Muscle layer of colon (tissue), 2 donors: ENCODE data around the gene TTLL11.

Source experiments
- H3K27ac ChIP-seq: one replicate; pipeline ENCODE4 v1.7.0; 2013; ENCODE audit warnings: low read depth, mild to moderate bottlenecking, low read length, moderate library complexity
- H3K27me3 ChIP-seq, 2 donors: one replicate each; pipeline ENCODE4 v1.7.0; 2013; ENCODE audit warnings: low read length in 2 of 2, mild to moderate bottlenecking in 2 of 2; ENCODE audit not compliant: insufficient read depth in 2 of 2, control insufficient read depth in 1 of 2
- H3K36me3 ChIP-seq: one replicate; pipeline ENCODE4 v1.7.0; 2013; ENCODE audit warnings: mild to moderate bottlenecking, low read length; ENCODE audit not compliant: insufficient read depth
- H3K4me1 ChIP-seq: one replicate; pipeline ENCODE4 v1.7.0; 2013; ENCODE audit warnings: mild to moderate bottlenecking, low read length; ENCODE audit not compliant: insufficient read depth
- H3K4me3 ChIP-seq, 2 donors: one replicate each; pipeline ENCODE4 v1.7.0; 2013; ENCODE audit warnings: low read length in 2 of 2, low read depth in 1 of 2, mild to moderate bottlenecking in 1 of 2, moderate library complexity in 1 of 2
- H3K9ac ChIP-seq: one replicate; pipeline ENCODE4 v1.7.0; 2013; ENCODE audit warnings: low read length
- H3K9me3 ChIP-seq: one replicate; pipeline ENCODE4 v1.7.0; 2013; ENCODE audit warnings: mild to moderate bottlenecking, low read length
- donor health status: abdominal sarcoma.
- donor health status: Adenocarcinoma of cecum.

The TTLL11 gene

GRCh38 chr9:121974421-121974820 is 118.7 kb downstream of the TTLL11 start:
- H3K9me3 ChIP-seq = no peaks in the 10 kb centered on the region
- no peak overlapping the region for H3K4me3 ChIP-seq
- no peaks in the 10 kb centered on the region for H3K27me3 ChIP-seq
- no peaks in the 10 kb centered on the region for H3K4me1 ChIP-seq
- no peaks in the 10 kb centered on the region for H3K36me3 ChIP-seq
- H3K27ac ChIP-seq = no peak overlapping the region
- H3K9ac ChIP-seq = no peak overlapping the region

DNA sequence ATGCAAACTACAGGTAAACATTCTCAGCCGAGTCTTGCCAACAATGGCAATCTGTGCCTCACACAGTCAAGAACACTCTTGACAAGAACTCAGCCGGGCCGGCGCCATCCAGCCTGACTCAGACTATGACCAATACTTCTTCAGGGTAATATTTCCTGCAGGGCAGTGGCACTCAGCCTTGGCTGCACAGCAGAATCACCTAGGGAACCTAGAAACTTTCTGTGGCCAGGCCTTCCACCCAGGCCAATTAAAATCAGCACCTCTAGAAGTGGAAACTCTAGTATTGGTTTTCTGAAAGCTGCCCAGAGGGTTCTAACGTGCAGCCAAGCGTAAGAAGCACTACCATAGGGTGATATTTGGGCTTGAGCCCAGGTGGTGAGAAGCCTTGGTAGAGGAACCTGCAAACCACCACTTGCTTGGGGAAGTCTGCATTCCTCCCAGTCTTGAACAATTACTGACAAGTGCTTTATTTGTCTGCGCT is 120.6 kb downstream of the TTLL11 start:
- no peaks in the 10 kb centered on the region for H3K36me3 ChIP-seq
- no peaks in the 10 kb centered on the region for H3K4me1 ChIP-seq
- no peaks in the 10 kb centered on the region for H3K27me3 ChIP-seq
- H3K9me3 ChIP-seq = no peaks in the 10 kb centered on the region
- no peak overlapping the region for H3K4me3 ChIP-seq
- no peak overlapping the region for H3K9ac ChIP-seq
- no peak overlapping the region for H3K27ac ChIP-seq

GRCh38 chr9:121968056-121968455 is 125.1 kb downstream of the TTLL11 start:
- Histone ChIP-seq H3K27me3 (no peaks in the 10 kb centered on the region), H3K9ac (no peak overlapping the region), H3K4me3 (no peak overlapping the region), H3K9me3 (no peaks in the 10 kb centered on the region), H3K36me3 (no peaks in the 10 kb centered on the region), H3K27ac (no peak overlapping the region), H3K4me1 (no peaks in the 10 kb centered on the region)

- H3K36me3 ChIP-seq = no peaks in the 10 kb centered on the region
- H3K27ac ChIP-seq = no peak overlapping the region
- H3K4me1 ChIP-seq = no peaks in the 10 kb centered on the region
- no peak overlapping the region for H3K9ac ChIP-seq
- H3K9me3 ChIP-seq = no peaks in the 10 kb centered on the region
- no peaks in the 10 kb centered on the region for H3K27me3 ChIP-seq
- H3K4me3 ChIP-seq = no peak overlapping the region
Observed at GRCh38 chr9:121966706-121967105, 126.4 kb downstream of the TTLL11 start.

DNA sequence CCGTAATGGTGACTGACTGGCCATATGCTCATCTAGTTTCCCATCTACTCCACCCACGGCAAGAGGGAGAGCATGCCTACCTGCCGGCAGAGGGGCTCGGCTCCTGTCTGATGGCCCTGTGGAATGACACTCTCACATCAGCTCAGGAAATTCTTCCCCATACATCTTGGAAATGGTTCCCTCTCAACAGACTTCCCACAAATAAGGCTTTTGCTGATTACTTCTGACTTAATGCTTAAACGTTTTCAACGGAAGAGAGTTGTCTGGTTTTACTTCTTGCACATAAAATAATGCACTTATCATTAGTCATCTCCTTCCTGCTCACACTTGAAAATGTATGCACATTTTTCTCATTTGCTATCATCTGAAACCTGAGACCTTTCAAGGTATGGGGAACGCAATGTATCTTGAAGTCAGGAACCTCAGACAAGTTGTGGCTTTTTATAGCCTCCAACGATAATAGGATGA is 129.5 kb downstream of the TTLL11 start:
- Histone ChIP-seq H3K36me3 (no peaks in the 10 kb centered on the region), H3K9me3 (no peaks in the 10 kb centered on the region), H3K27me3 (no peaks in the 10 kb centered on the region), H3K4me1 (no peaks in the 10 kb centered on the region), H3K27ac (no peak overlapping the region), H3K4me3 (no peak overlapping the region), H3K9ac (no peak overlapping the region)

DNA sequence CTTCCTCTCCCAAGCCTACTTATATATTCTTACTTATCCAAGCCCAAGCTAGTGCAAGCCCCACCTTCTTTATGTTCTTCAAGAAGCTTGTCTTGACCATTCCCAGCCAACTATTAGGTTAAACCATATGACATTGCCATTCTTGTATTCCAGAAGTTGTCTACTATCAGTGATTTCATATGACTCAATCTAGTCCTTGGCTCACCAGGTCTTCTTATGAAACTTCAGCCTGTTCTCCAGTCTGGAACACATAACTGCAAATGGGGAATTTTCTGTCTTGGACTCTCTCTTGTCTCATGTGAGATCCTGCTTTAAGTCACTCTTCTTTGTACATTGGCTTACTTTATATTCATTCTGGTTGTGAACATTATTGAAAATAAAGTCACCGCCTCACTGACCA is 130.7 kb downstream of the TTLL11 start:
- H3K36me3 ChIP-seq = no peaks in the 10 kb centered on the region
- no peak overlapping the region for H3K9ac ChIP-seq
- H3K4me3 ChIP-seq = no peak overlapping the region
- H3K27me3 ChIP-seq = no peaks in the 10 kb centered on the region
- H3K27ac ChIP-seq = no peak overlapping the region
- H3K9me3 ChIP-seq = no peaks in the 10 kb centered on the region
- no peaks in the 10 kb centered on the region for H3K4me1 ChIP-seq

DNA sequence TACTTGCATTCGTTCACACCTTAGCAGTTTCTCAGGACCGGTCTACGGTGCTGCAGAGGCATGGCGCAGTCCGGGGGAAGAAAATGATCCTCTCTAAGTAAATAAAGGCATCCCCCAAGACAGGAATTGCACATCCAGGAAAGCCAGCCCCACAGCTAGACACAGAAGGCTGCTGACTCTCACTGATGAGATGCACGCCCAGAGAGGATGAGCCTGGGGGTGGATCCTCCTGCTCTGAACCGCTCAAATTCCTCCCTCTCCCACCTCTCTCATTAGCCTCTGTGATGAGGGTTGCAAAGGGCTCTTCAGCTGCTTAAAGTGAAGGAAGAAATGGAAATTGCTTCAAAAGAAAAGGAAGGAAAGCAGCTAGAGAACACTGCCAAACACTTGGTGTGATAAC is 132.4 kb downstream of the TTLL11 start:
- H3K4me1 ChIP-seq = no peaks in the 10 kb centered on the region
- no peak overlapping the region for H3K4me3 ChIP-seq
- H3K9ac ChIP-seq = no peak overlapping the region
- no peak overlapping the region for H3K27ac ChIP-seq
- no peaks in the 10 kb centered on the region for H3K9me3 ChIP-seq
- H3K36me3 ChIP-seq = no peaks in the 10 kb centered on the region
- no peaks in the 10 kb centered on the region for H3K27me3 ChIP-seq

- no peak overlapping the region for H3K27ac ChIP-seq
- H3K9me3 ChIP-seq = no peaks in the 10 kb centered on the region
- no peaks in the 10 kb centered on the region for H3K27me3 ChIP-seq
- no peaks in the 10 kb centered on the region for H3K36me3 ChIP-seq
- H3K4me1 ChIP-seq = no peaks in the 10 kb centered on the region
- H3K9ac ChIP-seq = no peak overlapping the region
- H3K4me3 ChIP-seq = no peak overlapping the region
Observed at GRCh38 chr9:121958530-121958929, 134.6 kb downstream of the TTLL11 start.

DNA sequence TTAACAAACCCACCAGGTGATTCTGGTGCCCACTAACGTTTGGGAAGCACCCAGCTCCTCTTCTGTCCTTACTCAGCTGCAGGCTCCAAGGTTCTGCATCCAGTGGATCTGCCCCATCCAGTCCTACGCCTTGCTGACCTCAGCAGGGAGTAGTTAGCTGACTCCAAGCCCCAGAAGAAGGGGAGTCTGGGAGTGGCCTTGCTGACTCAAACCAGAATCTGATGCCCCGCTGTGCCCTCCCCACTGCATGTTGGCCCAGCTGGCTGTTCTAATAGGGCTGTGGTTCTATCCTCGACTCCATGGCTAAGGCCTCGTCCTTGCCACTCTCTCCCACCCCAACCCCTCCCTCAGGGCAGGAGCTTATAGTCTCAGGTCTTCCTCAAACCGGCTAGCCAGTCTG is 136.3 kb downstream of the TTLL11 start:
- Histone ChIP-seq H3K4me1 (no peaks in the 10 kb centered on the region), H3K9me3 (no peaks in the 10 kb centered on the region), H3K4me3 (no peak overlapping the region), H3K36me3 (no peaks in the 10 kb centered on the region), H3K27me3 (no peaks in the 10 kb centered on the region), H3K27ac (no peak overlapping the region), H3K9ac (no peak overlapping the region)

- H3K4me1 ChIP-seq = no peaks in the 10 kb centered on the region
- H3K9me3 ChIP-seq = no peaks in the 10 kb centered on the region
- H3K4me3 ChIP-seq = no peak overlapping the region
- no peak overlapping the region for H3K9ac ChIP-seq
- H3K36me3 ChIP-seq = no peaks in the 10 kb centered on the region
- H3K27me3 ChIP-seq = no peaks in the 10 kb centered on the region
- no peak overlapping the region for H3K27ac ChIP-seq
Observed at GRCh38 chr9:121955649-121956048, 137.5 kb downstream of the TTLL11 start.

DNA sequence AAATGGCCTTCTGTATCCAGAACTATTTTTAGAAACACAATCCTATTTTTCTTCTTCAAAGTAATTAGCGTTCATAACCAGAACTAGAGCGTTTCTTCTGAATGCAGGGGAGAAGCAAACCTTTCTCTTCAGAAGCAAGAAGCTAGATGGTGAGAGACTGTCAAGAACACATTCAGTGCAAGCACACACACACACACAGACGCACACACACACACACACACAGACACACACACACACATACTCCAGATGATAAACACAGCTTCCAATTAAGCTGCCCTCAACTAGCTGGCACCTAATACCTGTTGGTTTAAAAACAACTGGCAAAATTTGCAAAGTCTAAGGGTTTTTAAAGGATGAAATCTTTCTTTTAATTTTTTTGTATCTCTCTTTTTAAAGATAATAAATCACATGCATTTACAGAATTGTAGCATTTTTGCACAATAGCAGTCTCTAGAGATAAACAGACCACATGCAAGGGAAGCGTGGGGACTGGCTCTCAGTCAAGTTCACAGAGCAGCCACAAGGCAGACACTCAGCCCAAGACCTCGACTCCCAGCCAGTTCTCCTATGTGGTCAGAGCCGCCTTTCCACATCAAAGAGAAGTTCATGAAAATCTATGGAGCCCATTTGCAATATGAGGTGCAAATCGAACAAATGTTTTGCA is 138.5 kb downstream of the TTLL11 start:
- Histone ChIP-seq H3K27ac (no peak overlapping the region), H3K36me3 (no peaks in the 10 kb centered on the region), H3K4me3 (no peak overlapping the region), H3K27me3 (no peaks in the 10 kb centered on the region), H3K4me1 (no peaks in the 10 kb centered on the region), H3K9ac (no peak overlapping the region), H3K9me3 (no peaks in the 10 kb centered on the region)

- no peaks in the 10 kb centered on the region for H3K4me1 ChIP-seq
- H3K4me3 ChIP-seq = no peak overlapping the region
- peaks cover 4% of the 10 kb centered on the region for H3K36me3 ChIP-seq
- no peaks in the 10 kb centered on the region for H3K9me3 ChIP-seq
- no peaks in the 10 kb centered on the region for H3K27me3 ChIP-seq
- no peak overlapping the region for H3K27ac ChIP-seq
- no peak overlapping the region for H3K9ac ChIP-seq
Observed at GRCh38 chr9:121952611-121953010, 140.5 kb downstream of the TTLL11 start.
